SK-N-SH treated with all-trans-retinoic acid at 6 μM for 48 hours (cell line): ENCODE results near the gene ADGRA3.

Experiments used
- ATAC-seq: fragments of 200-7000 bp; cut with Tn5 transposase; 3 replicates; pipeline ENCODE4 v1.9.1; 2020; ENCODE audit warnings: mild to moderate bottlenecking, moderate library complexity
- BACH2 ChIP-seq: fragments of 250-450 bp; sonication (Bioruptor Pico); IDR thresholded peaks from 2 replicates; pipeline ENCODE4 v1.9.0; 2021; ENCODE audit warnings: mild to moderate bottlenecking, borderline replicate concordance
- CSDC2 ChIP-seq: fragments of 250-450 bp; sonication (Bioruptor Pico); IDR thresholded peaks from 2 replicates; pipeline ENCODE4 v1.5.0; 2020; ENCODE audit warnings: mild to moderate bottlenecking, moderate library complexity
- ESRRG ChIP-seq: fragments of 250-450 bp; sonication (Bioruptor Pico); IDR thresholded peaks from 2 replicates; pipeline ENCODE4 v1.6.1; 2021; ENCODE audit warnings: mild to moderate bottlenecking
- GLIS3 ChIP-seq: fragments of 250-450 bp; sonication (Bioruptor Pico); IDR thresholded peaks from 2 replicates; pipeline ENCODE4 v1.5.0; 2020; ENCODE audit warnings: mild to moderate bottlenecking, moderate library complexity
- PPARA ChIP-seq: fragments of 250-450 bp; sonication (Bioruptor Pico); IDR thresholded peaks from 2 replicates; pipeline ENCODE4 v1.5.0; 2020; ENCODE audit warnings: mild to moderate bottlenecking, borderline replicate concordance
- RARB ChIP-seq: fragments of 250-450 bp; sonication (Bioruptor Pico); IDR thresholded peaks from 2 replicates; pipeline ENCODE4 v1.8.0; 2021; ENCODE audit warnings: mild to moderate bottlenecking, moderate library complexity
- SNAI2 ChIP-seq: fragments of 250-450 bp; sonication (Bioruptor Pico); IDR thresholded peaks from 2 replicates; pipeline ENCODE4 v1.5.0; 2020; ENCODE audit warnings: mild to moderate bottlenecking, moderate library complexity
- TCF4 ChIP-seq: fragments of 250-450 bp; sonication (Bioruptor Pico); IDR thresholded peaks from 2 replicates; pipeline ENCODE4 v1.8.0; 2021; ENCODE audit warnings: mild to moderate bottlenecking, moderate library complexity, borderline replicate concordance
- TOX ChIP-seq: fragments of 250-450 bp; sonication (Bioruptor Pico); IDR thresholded peaks from 2 replicates; pipeline ENCODE4 v1.8.0; 2021; ENCODE audit warnings: mild to moderate bottlenecking, moderate library complexity, borderline replicate concordance
- ZC3H10 ChIP-seq: fragments of 250-450 bp; sonication (Bioruptor Pico); IDR thresholded peaks from 2 replicates; pipeline ENCODE4 v1.5.1; 2021; ENCODE audit warnings: mild to moderate bottlenecking, moderate library complexity
- ZFP3 ChIP-seq: fragments of 250-450 bp; sonication (Bioruptor Pico); IDR thresholded peaks from 2 replicates; pipeline ENCODE4 v1.5.0; 2020; ENCODE audit warnings: mild to moderate bottlenecking, moderate library complexity
- ZFP30 ChIP-seq: fragments of 450-650 bp; formaldehyde crosslinking; IDR thresholded peaks from 2 replicates; pipeline ENCODE4 v1.5.0; 2022; ENCODE audit warnings: mild to moderate bottlenecking, moderate library complexity
- ZNF565 ChIP-seq: fragments of 450-650 bp; formaldehyde crosslinking; conservative IDR thresholded peaks from 2 replicates; pipeline ENCODE4 v1.5.0; 2020; ENCODE audit warnings: low read depth, mild to moderate bottlenecking, moderate library complexity
- ZNF70 ChIP-seq: fragments of 450-650 bp; formaldehyde crosslinking; IDR thresholded peaks from 2 replicates; pipeline ENCODE4 v1.5.0; 2020; ENCODE audit warnings: mild to moderate bottlenecking, moderate library complexity
- ZNF8 ChIP-seq: fragments of 450-650 bp; formaldehyde crosslinking; IDR thresholded peaks from 2 replicates; pipeline ENCODE4 v1.5.0; 2020; ENCODE audit warnings: mild to moderate bottlenecking, moderate library complexity
- TF ChIP-seq, protein P1 (sequence below): fragments of 250-450 bp; sonication (Bioruptor Pico); IDR thresholded peaks from 2 replicates; pipeline ENCODE4 v1.5.0; 2020; ENCODE audit warnings: mild to moderate bottlenecking, moderate library complexity
- TF ChIP-seq, protein P2 (sequence below): fragments of 250-450 bp; sonication (Bioruptor Pico); IDR thresholded peaks from 2 replicates; pipeline ENCODE4 v1.5.1; 2020; ENCODE audit warnings: low read depth, mild to moderate bottlenecking, moderate library complexity
- TF ChIP-seq, protein P3 (sequence below): fragments of 250-450 bp; sonication (Bioruptor Pico); IDR thresholded peaks from 2 replicates; pipeline ENCODE4 v1.8.0; 2021; ENCODE audit warnings: low read depth, mild to moderate bottlenecking, moderate library complexity, borderline replicate concordance
- TF ChIP-seq, protein P4 (sequence below): fragments of 250-450 bp; sonication (Bioruptor Pico); IDR thresholded peaks from 2 replicates; pipeline ENCODE4 v1.5.1; 2021; ENCODE audit warnings: mild to moderate bottlenecking, moderate library complexity
- TF ChIP-seq, protein P5 (sequence below): fragments of 250-450 bp; sonication (Bioruptor Pico); IDR thresholded peaks from 2 replicates; pipeline ENCODE4 v1.8.0; 2020; ENCODE audit warnings: mild to moderate bottlenecking, moderate library complexity, borderline replicate concordance

Gene ADGRA3

DNA sequence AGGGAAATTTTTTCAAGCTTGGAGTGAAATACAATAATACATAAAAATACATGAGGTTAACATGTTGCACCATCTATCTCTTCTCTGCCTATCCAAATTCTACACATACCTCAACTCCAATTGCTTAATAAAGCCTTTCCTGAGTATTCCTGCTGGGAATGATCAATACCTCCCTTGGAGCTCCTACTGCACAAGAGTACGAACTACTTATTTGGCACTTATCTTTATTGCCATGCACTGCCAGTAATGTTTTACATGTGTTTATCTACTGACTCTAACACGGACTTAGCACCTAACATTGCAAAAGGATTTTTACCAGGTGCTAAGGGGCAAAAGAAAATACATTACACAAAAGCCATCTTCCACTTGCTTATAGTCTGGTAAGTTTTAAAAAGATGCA lies 80.2 kb downstream of the ADGRA3 start:
- TF ChIP-seq TCF4: no peak
- TF ChIP-seq, protein P1, sequence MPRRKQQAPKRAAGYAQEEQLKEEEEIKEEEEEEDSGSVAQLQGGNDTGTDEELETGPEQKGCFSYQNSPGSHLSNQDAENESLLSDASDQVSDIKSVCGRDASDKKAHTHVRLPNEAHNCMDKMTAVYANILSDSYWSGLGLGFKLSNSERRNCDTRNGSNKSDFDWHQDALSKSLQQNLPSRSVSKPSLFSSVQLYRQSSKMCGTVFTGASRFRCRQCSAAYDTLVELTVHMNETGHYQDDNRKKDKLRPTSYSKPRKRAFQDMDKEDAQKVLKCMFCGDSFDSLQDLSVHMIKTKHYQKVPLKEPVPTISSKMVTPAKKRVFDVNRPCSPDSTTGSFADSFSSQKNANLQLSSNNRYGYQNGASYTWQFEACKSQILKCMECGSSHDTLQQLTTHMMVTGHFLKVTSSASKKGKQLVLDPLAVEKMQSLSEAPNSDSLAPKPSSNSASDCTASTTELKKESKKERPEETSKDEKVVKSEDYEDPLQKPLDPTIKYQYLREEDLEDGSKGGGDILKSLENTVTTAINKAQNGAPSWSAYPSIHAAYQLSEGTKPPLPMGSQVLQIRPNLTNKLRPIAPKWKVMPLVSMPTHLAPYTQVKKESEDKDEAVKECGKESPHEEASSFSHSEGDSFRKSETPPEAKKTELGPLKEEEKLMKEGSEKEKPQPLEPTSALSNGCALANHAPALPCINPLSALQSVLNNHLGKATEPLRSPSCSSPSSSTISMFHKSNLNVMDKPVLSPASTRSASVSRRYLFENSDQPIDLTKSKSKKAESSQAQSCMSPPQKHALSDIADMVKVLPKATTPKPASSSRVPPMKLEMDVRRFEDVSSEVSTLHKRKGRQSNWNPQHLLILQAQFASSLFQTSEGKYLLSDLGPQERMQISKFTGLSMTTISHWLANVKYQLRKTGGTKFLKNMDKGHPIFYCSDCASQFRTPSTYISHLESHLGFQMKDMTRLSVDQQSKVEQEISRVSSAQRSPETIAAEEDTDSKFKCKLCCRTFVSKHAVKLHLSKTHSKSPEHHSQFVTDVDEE: no peak
- no peak for TF ChIP-seq PPARA
- no peak for TF ChIP-seq ESRRG (CRISPR knock-in tag)
- no peak for TF ChIP-seq ZNF70 (CRISPR knock-in tag)
- TF ChIP-seq, protein P2, sequence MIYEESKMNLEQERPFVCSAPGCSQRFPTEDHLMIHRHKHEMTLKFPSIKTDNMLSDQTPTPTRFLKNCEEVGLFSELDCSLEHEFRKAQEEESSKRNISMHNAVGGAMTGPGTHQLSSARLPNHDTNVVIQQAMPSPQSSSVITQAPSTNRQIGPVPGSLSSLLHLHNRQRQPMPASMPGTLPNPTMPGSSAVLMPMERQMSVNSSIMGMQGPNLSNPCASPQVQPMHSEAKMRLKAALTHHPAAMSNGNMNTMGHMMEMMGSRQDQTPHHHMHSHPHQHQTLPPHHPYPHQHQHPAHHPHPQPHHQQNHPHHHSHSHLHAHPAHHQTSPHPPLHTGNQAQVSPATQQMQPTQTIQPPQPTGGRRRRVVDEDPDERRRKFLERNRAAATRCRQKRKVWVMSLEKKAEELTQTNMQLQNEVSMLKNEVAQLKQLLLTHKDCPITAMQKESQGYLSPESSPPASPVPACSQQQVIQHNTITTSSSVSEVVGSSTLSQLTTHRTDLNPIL (CRISPR knock-in tag): no peak
- no peak for TF ChIP-seq RARB (CRISPR knock-in tag)
- TF ChIP-seq, protein P3, sequence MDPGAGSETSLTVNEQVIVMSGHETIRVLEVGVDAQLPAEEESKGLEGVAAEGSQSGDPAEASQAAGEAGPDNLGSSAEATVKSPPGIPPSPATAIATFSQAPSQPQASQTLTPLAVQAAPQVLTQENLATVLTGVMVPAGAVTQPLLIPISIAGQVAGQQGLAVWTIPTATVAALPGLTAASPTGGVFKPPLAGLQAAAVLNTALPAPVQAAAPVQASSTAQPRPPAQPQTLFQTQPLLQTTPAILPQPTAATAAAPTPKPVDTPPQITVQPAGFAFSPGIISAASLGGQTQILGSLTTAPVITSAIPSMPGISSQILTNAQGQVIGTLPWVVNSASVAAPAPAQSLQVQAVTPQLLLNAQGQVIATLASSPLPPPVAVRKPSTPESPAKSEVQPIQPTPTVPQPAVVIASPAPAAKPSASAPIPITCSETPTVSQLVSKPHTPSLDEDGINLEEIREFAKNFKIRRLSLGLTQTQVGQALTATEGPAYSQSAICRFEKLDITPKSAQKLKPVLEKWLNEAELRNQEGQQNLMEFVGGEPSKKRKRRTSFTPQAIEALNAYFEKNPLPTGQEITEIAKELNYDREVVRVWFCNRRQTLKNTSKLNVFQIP (CRISPR knock-in tag): no peak
- no peak for TF ChIP-seq ZNF8 (CRISPR knock-in tag)
- TF ChIP-seq, protein P4, sequence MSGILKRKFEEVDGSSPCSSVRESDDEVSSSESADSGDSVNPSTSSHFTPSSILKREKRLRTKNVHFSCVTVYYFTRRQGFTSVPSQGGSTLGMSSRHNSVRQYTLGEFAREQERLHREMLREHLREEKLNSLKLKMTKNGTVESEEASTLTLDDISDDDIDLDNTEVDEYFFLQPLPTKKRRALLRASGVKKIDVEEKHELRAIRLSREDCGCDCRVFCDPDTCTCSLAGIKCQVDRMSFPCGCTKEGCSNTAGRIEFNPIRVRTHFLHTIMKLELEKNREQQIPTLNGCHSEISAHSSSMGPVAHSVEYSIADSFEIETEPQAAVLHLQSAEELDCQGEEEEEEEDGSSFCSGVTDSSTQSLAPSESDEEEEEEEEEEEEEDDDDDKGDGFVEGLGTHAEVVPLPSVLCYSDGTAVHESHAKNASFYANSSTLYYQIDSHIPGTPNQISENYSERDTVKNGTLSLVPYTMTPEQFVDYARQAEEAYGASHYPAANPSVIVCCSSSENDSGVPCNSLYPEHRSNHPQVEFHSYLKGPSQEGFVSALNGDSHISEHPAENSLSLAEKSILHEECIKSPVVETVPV (CRISPR knock-in tag): no peak
- TF ChIP-seq, all 23 proteins: peak for 0

DNA sequence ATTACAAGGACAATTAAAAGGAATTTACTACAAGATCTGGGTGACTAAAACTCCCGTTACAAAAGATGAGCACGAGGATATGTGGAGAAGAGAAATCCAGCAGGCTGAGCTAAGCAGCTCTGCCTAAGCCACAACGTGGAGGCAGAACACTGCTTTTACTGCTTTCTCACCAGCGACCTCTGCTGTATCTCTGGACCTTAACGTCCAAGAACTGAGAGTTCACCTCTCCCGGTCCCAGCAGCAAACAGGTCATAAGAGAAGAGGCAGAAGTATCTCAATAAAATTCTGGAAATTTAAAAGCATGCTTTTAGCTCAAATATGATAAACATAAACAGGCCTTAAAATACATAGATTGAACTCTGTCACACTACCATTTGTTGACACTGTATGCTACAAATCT lies 81.0 kb downstream of the ADGRA3 start:
- ATAC-seq: peak; percentile 99
- TF ChIP-seq, protein P3 (CRISPR knock-in tag): no peak
- TF ChIP-seq ZNF565: no peak
- no peak for TF ChIP-seq RARB (CRISPR knock-in tag)
- TF ChIP-seq SNAI2 (CRISPR knock-in tag): no peak
- no peak for TF ChIP-seq TOX (CRISPR knock-in tag)
- no peak for TF ChIP-seq ZFP3 (CRISPR knock-in tag)
- no peak for TF ChIP-seq BACH2 (CRISPR knock-in tag)
- no peak for TF ChIP-seq ZNF8 (CRISPR knock-in tag)
- no peak for TF ChIP-seq GLIS3 (CRISPR knock-in tag)
- no peak for TF ChIP-seq TCF4
- TF ChIP-seq, protein P4 (CRISPR knock-in tag): no peak
- no peak for TF ChIP-seq CSDC2 (CRISPR knock-in tag)
- TF ChIP-seq ZFP30: no peak
- TF ChIP-seq PPARA: no peak
- TF ChIP-seq, protein P5, sequence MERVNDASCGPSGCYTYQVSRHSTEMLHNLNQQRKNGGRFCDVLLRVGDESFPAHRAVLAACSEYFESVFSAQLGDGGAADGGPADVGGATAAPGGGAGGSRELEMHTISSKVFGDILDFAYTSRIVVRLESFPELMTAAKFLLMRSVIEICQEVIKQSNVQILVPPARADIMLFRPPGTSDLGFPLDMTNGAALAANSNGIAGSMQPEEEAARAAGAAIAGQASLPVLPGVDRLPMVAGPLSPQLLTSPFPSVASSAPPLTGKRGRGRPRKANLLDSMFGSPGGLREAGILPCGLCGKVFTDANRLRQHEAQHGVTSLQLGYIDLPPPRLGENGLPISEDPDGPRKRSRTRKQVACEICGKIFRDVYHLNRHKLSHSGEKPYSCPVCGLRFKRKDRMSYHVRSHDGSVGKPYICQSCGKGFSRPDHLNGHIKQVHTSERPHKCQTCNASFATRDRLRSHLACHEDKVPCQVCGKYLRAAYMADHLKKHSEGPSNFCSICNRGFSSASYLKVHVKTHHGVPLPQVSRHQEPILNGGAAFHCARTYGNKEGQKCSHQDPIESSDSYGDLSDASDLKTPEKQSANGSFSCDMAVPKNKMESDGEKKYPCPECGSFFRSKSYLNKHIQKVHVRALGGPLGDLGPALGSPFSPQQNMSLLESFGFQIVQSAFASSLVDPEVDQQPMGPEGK (CRISPR knock-in tag): no peak
- TF ChIP-seq, protein P2 (CRISPR knock-in tag): no peak
- TF ChIP-seq ZNF70 (CRISPR knock-in tag): no peak
- no peak for TF ChIP-seq ZC3H10 (CRISPR knock-in tag)

More for the DNA sequence above, 80.2 kb downstream of the ADGRA3 start:
- ATAC-seq: no peak
